GM12874 (cell line): ENCODE data around the gene KRT9.

Experiments
- CTCF ChIP-seq: IDR thresholded peaks from 2 replicates; pipeline ENCODE4 v1.5.1; 2011; ENCODE audit warnings: low read depth, mild to moderate bottlenecking, control low read depth, low read length, moderate library complexity; ENCODE audit not compliant: insufficient read depth

KRT9 gene

DNA sequence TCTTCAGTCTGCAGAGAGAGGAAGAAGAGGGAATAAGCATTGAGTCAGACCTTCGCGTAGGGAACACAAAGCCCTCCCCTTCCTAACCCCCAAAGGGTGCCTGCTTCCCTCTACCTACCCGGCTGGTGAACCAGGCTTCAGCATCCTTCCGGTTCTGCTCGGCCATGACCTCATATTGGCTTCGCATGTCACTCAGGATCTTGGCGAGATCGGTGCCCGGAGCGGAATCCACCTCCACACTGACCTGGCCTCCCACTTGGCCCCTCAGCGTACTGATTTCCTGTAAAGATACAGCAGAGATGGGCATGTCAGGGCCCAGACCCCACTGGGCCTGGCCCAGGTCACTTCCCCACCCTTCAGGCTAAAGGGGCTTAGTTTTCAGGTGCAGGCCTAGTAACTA, 47.6 kb downstream of the KRT9 start:
- TF ChIP-seq CTCF: no peak

GRCh38 chr17:41523787-41524186, 48.1 kb downstream of the KRT9 start:
- no peak for TF ChIP-seq CTCF

DNA sequence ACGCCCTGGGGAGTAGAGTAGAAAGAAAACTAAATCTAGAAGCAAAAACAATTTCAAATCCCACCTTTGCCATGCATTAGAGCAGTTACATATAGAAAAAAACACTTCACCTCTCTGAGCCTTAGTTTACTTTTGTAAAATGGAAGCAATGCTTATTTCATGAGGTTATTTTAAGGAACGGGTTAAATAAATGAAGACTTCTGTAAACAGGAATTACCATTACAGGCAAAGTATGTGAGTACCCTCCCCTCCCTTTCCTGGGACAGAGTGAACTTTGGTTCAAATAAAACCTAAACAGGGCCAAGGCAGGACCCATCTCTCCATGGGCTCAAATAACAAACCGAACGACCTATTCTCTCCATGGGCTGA, 48.6 kb downstream of the KRT9 start:
- TF ChIP-seq CTCF: no peak

DNA sequence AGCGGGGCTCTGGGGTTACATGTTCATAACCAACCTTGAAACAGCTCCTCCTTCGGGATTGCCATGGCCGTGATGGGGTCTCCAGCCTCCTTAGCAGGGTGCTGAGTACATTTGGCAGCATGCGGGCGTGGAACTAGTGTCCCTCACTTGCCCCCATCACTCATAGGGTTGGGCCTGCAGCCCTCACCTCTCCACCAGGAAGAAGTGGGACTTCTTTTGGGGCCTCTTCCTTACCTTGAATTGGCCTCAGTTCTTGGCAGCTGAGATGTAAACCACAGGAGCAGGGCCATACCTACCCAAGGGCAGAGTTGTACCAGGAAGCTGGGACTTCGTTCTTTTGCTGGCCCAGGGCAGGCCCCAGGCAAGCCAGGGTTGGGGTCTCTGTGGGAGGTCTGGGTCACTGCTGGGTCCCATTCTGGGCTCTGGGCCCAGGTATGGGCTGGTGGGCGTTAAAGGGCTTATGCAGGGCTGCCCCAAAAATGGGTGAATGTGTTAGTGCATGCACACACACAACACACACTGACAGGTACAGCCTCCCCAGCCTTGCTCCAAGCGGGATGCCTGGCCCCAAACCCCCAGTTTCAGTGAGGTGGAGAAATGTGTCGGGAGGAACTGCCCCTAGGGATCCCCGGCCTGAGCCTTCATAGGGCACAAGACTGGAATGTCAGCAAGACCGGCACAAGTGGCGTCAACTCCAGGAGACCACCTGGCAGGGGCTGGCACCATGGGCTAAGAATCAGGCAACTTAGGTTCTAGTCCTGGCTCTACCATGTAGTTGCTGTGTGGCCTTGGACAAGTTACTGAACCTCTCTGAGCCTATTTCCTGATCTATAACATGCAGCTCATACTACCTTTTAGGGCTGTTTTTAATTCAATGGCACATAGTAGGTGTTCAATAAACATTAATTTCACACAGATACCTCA, 49.3 kb downstream of the KRT9 start:
- no peak for TF ChIP-seq CTCF

DNA sequence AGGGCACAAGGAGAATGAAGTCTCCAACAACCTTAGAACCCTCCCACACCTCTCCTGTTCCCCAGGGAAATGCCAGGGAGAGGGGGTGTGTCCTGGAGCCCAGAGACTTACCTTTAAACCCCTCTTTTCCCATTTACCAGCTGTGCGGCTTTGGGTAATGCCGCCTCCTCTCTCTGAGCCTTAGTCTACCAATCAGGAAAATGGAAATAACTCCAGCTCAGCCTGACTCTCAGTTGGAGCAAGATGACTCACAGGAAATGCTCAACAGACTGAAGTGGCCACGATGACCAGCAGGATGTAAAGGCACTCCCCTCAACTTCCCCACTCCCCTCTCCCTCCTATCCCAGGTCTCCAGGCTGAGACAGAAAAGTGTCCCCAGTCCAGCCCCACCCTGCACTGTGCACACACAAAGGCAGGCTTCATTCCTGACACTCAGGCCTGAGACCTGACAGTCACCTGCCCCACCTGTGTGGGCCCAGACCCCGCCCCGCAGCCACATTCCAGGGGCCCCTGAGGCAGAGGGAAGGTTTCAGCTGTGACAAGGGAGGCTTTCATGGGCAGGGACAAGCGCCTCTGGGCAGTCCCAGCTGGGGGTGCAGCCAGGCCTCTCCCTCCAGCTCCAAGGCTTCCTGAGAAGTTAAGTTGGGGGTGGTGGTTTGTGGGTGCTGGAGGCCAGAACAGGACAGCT, 50.1 kb downstream of the KRT9 start:
- no peak for TF ChIP-seq CTCF

- no peak for TF ChIP-seq CTCF
These were observed 50.9 kb downstream of the KRT9 start for GRCh38 chr17:41520821-41521521.
